Lower leg skin (tissue), 4 donors: Measurements from ENCODE around the gene ATF7. TPM values are rescaled to one million over a fixed set of nuclear protein-coding genes. Genes with fewer than 3 reads are reported as not detected.
A peak's percentile ranks its signal among the peaks of the same experiment; 100 is the strongest.
"Not testable (repeated sequence)": the region's sequence is repeated elsewhere in the genome, so short reads cannot be mapped to it uniquely, and the experiment has no call there.

ENCODE experiments used
- DNase-seq, 2 donors: peaks; one replicate each; pipeline ENCODE4 v3.0.0-alpha.2; 2019; ENCODE audit warnings: low spot score in 2 of 2
- H3K4me3 ChIP-seq: fragments of 200-600 bp; sonication (generic); 2 replicates; pipeline ENCODE4 v1.5.1; 2017; ENCODE audit warnings: mild to moderate bottlenecking, low read depth; ENCODE audit not compliant: poor library complexity, severe bottlenecking
- POLR2A ChIP-seq, 2 donors: fragments of 450-650 bp; IDR thresholded peaks; one replicate each; pipeline ENCODE4 v1.6.1; 2016 to 2017; ENCODE audit warnings: antibody characterized with exemption in 2 of 2, mild to moderate bottlenecking in 1 of 2, moderate library complexity in 1 of 2
- WGBS, 2 donors: methylation state at CpG; one replicate each; pipeline ENCODE4 v1.1.5; 2018; 5-methylcytosine and 5-hydroxymethylcytosine counted together
- intact Hi-C: fragments of 100-400 bp; cut with DNase I; formaldehyde crosslinking; loops from one replicate; pipeline ENCODE4 v1.15.0; 2023; ENCODE audit warnings: low total_unique reads
- total RNA-seq, 4 donors: library from RNA; depleted of rRNA; stranded (reverse); fragments of >200 nt; gene quantifications; one replicate each; pipeline ENCODE4 v1.1.0, GENCODE V29; 2016
- TF ChIP-seq, protein P1 (sequence below), 3 donors: fragments of 450-650 bp; IDR thresholded peaks; one replicate each; pipeline ENCODE4 v1.5.1; 2016; ENCODE audit warnings: antibody characterized with exemption in 3 of 3, mild to moderate bottlenecking in 3 of 3, moderate library complexity in 2 of 3

Gene ATF7
- total RNA-seq, 4 donors from 2014 or later, result 25.1 to 34.4 (median 29.0) TPM

- TF ChIP-seq POLR2A (IDR thresholded peaks at IDR 0.05), result no peak
- TF ChIP-seq, protein P1, sequence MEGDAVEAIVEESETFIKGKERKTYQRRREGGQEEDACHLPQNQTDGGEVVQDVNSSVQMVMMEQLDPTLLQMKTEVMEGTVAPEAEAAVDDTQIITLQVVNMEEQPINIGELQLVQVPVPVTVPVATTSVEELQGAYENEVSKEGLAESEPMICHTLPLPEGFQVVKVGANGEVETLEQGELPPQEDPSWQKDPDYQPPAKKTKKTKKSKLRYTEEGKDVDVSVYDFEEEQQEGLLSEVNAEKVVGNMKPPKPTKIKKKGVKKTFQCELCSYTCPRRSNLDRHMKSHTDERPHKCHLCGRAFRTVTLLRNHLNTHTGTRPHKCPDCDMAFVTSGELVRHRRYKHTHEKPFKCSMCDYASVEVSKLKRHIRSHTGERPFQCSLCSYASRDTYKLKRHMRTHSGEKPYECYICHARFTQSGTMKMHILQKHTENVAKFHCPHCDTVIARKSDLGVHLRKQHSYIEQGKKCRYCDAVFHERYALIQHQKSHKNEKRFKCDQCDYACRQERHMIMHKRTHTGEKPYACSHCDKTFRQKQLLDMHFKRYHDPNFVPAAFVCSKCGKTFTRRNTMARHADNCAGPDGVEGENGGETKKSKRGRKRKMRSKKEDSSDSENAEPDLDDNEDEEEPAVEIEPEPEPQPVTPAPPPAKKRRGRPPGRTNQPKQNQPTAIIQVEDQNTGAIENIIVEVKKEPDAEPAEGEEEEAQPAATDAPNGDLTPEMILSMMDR (IDR thresholded peaks at IDR 0.05), result no peak
- intact Hi-C loops, result no loop called here
- 92 to 93% methylated on average over 2 of the region's 2 CpGs for WGBS, 2 donors
- H3K4me3 ChIP-seq, result no peak overlapping the region
- DNase-seq, result no peak
Observed at GRCh38 chr12:53653595-53653994, 27.4 kb upstream of the ATF7 start.

DNA sequence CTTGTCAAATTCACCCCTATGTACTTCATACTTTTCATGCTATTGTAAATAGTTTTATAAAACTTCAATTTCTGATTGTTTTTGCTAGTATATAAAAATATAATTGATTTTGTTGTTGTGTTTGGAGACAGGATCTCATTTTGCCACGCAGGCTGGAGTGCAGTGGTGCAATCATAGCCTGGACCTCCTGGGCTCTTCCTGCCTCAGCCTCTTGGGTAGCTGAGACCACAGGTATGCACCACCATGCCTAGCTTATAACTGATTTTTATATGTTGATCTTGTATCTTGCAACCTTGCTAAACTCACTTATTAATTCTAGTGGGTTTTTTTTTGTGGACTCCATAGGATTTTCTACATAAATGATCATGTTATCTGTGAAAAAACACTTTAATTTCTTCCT lies 26.2 kb upstream of the ATF7 start:
- H3K4me3 ChIP-seq, result no peak overlapping the region
- TF ChIP-seq, protein P1 (IDR thresholded peaks at IDR 0.05), result no peak
- no peak for TF ChIP-seq POLR2A (IDR thresholded peaks at IDR 0.05)
- WGBS, 2 donors, result 82 to 83% methylated on average over 1 of the region's 1 CpG
- intact Hi-C loops, result no loop called here
- peak in 1 of 2 donors; percentile 32 for DNase-seq

GRCh38 chr12:53651737-53652136 lies 25.6 kb upstream of the ATF7 start:
- TF ChIP-seq POLR2A (IDR thresholded peaks at IDR 0.05), result no peak
- TF ChIP-seq, protein P1 (IDR thresholded peaks at IDR 0.05), result no peak
- peak in 1 of 2 donors; percentile 20 for DNase-seq
- intact Hi-C loops, result no loop called here
- no peak overlapping the region for H3K4me3 ChIP-seq
- WGBS, 2 donors, result 68 to 75% methylated on average over 1 of the region's 1 CpG

DNA sequence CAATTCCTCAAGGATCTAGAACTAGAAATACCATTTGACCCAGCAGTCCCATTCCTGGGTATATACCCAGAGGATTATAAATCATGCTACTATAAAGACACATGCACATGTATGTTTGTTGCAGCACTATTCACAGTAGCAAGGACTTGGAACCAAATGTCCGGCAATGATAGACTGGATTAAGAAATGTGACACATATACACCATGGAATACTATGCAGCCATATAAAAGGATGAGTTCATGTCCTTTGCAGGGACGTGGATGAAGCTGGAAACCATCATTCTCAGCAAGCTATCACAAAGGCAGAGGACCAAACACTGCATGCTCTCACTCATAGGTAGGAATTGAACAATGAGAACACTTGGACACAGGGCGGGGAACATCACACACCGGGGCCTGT lies 20.1 kb upstream of the ATF7 start:
- intact Hi-C loops, H3K4me3 ChIP-seq, DNase-seq: not testable (repeated sequence)
- WGBS, 2 donors, result 76 to 85% methylated on average over 4 of the region's 4 CpGs

- TF ChIP-seq, protein P1 (IDR thresholded peaks at IDR 0.05), result no peak
- TF ChIP-seq POLR2A (IDR thresholded peaks at IDR 0.05), result no peak
- no peak overlapping the region for H3K4me3 ChIP-seq
- 50 to 80% methylated on average over 3 of the region's 3 CpGs for WGBS, 2 donors
- intact Hi-C loops, result no loop called here
- peak in 1 of 2 donors; percentile 10 for DNase-seq
Observed at GRCh38 chr12:53645165-53645564, 19.0 kb upstream of the ATF7 start.

DNA sequence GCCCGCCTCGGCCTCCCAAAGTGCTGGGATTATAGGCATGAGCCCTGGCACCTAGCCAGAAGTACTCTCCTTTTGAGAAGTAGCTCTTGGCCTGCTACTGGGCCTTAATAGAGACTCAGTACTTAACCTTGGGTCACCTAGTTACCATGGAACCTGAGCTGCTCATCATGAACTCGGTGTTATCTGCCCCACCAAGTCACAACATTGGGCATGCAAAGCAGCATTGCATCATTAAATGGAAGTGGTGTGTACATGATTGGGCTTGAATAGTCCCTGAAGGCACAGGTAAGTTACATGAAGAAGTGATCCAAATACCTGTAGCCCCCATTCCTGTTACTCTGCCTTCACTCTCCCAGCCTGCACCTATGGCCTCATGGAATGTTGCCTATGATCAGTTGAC lies 18.0 kb upstream of the ATF7 start:
- no peak for DNase-seq
- no peak for TF ChIP-seq POLR2A (IDR thresholded peaks at IDR 0.05)
- TF ChIP-seq, protein P1 (IDR thresholded peaks at IDR 0.05), result no peak
- 75 to 87% methylated on average over 3 of the region's 3 CpGs for WGBS, 2 donors
- no peak overlapping the region for H3K4me3 ChIP-seq
- intact Hi-C loops, result no loop called here
